ENCODE results near the gene PPP3CA.
"Not testable (repeated sequence)": the region's sequence is repeated elsewhere in the genome, so short reads cannot be mapped to it uniquely, and the experiment has no call there.

PPP3CA gene

GRCh38 chr4:101142259-101142658, 205.1 kb downstream of the PPP3CA start:
- DNase-seq (ENCODE audit: low read depth in 2 of 2), result no peak

- DNase-seq (ENCODE audit: low read depth in 2 of 2), result no peak
Measured at GRCh38 chr4:101141855-101142254, 205.5 kb downstream of the PPP3CA start.

GRCh38 chr4:101141230-101141629, 206.1 kb downstream of the PPP3CA start:
- no peak for DNase-seq (ENCODE audit: low read depth in 2 of 2)

GRCh38 chr4:101140228-101140627, 207.1 kb downstream of the PPP3CA start:
- no peak for DNase-seq (ENCODE audit: low read depth in 2 of 2)

- no peak for DNase-seq (ENCODE audit: low read depth in 2 of 2)
Measured at GRCh38 chr4:101136373-101137370, 210.7 kb downstream of the PPP3CA start.

GRCh38 chr4:101135371-101136010, 211.8 kb downstream of the PPP3CA start:
- DNase-seq (ENCODE audit: low read depth in 2 of 2), result no peak

GRCh38 chr4:101131058-101131457, 216.3 kb downstream of the PPP3CA start:
- not testable (repeated sequence) for DNase-seq (ENCODE audit: low read depth in 2 of 2)

GRCh38 chr4:101128898-101129297, 218.4 kb downstream of the PPP3CA start:
- not testable (repeated sequence) for DNase-seq (ENCODE audit: low read depth in 2 of 2)

GRCh38 chr4:101128473-101128872, 218.9 kb downstream of the PPP3CA start:
- DNase-seq (ENCODE audit: low read depth in 2 of 2), result no peak

GRCh38 chr4:101127176-101127790, 220.0 kb downstream of the PPP3CA start:
- no peak for DNase-seq (ENCODE audit: low read depth in 2 of 2)

GRCh38 chr4:101126059-101126458, 221.3 kb downstream of the PPP3CA start:
- DNase-seq (ENCODE audit: low read depth in 2 of 2), result no peak

GRCh38 chr4:101125045-101125942, 222.0 kb downstream of the PPP3CA start:
- no peak for DNase-seq (ENCODE audit: low read depth in 2 of 2)

GRCh38 chr4:101123231-101123630, 224.1 kb downstream of the PPP3CA start:
- no peak for DNase-seq (ENCODE audit: low read depth in 2 of 2)

GRCh38 chr4:101122019-101122418, 225.3 kb downstream of the PPP3CA start:
- DNase-seq (ENCODE audit: low read depth in 2 of 2), result no peak

- no peak for DNase-seq (ENCODE audit: low read depth in 2 of 2)
Measured at GRCh38 chr4:101119141-101119540, 228.2 kb downstream of the PPP3CA start.

GRCh38 chr4:101118617-101119016, 228.7 kb downstream of the PPP3CA start:
- DNase-seq (ENCODE audit: low read depth in 2 of 2), result no peak

GRCh38 chr4:101115887-101116286, 231.4 kb downstream of the PPP3CA start:
- no peak for DNase-seq (ENCODE audit: low read depth in 2 of 2)

GRCh38 chr4:101114936-101115372, 232.4 kb downstream of the PPP3CA start:
- no peak for DNase-seq (ENCODE audit: low read depth in 2 of 2)

GRCh38 chr4:101104312-101105052, 242.8 kb downstream of the PPP3CA start:
- DNase-seq (ENCODE audit: low read depth in 2 of 2), result no peak

GRCh38 chr4:101103381-101104142, 243.8 kb downstream of the PPP3CA start:
- no peak for DNase-seq (ENCODE audit: low read depth in 2 of 2)
